ENCODE results near the gene LSP1. TPM values are rescaled to one million over a fixed set of nuclear protein-coding genes. Genes with fewer than 3 reads are reported as not detected.

Gene LSP1
- total and polyA plus RNA-seq, 4 donors, result 5.0 to 7.7 (median 5.7) TPM

DNA sequence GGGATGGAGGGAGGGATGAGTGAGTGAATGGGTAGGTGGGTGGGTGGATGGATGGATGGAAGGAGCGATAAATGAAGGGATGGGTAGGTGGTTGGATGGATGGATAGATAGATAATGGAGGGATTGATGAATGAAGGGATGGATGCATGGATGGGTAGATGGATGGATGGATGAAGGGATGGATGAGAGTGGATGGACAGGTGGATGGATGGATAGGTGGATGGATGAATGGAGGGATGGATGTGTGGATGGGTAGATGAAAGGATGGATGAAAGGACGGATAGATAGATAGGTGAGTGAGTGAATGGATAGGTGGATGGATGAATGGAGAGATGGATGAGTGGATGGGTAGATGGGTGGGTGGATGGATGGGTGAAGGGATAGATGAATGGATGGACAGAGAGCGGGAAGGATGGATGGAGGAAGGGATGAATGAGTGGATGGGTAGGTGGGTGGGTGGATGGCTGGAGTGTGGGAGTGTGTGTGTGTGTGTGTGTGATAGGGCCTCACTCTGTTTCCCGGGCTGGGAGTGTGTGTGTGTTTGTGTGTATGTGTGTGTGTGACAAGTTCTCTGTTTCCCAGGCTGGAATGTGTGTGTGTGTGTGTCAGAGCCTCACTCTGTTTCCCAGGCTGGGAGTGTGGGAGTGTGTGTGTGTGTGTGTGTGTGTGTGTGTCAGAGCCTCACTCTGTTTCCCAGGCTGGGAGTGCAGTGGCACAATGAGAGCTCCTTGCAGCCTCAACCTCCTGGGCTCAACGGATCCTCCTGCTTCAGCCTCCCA, 40.9 kb downstream of the LSP1 start:
- TF ChIP-seq TAF1 (conservative IDR thresholded peaks at IDR 0.05), result no peak
- WGBS, result 84% methylated on average over 5 of the region's 5 CpGs
- no peaks in the 10 kb centered on the region for H3K9me3 ChIP-seq (ENCODE audit: control insufficient read depth in 4 of 4, low read length in 3 of 4)
- no peaks in the 10 kb centered on the region for H3K36me3 ChIP-seq (ENCODE audit: control insufficient read depth in 4 of 4, insufficient read depth in 3 of 4, low read depth in 1 of 4, low read length in 3 of 4)
- no peak overlapping the region for H3K27ac ChIP-seq (ENCODE audit: low read depth in 1 of 2, low read length in 2 of 2)
- DNase-seq (ENCODE audit: low spot score), result no peak
- no peak overlapping the region for H3K4me3 ChIP-seq (ENCODE audit: low read depth in 1 of 3, low read length in 3 of 3)
- H3K4me1 ChIP-seq (ENCODE audit: control insufficient read depth in 4 of 4, insufficient read depth in 4 of 4, low read length in 3 of 4), result peaks cover 0 to 2% (median under 1%) of the 10 kb centered on the region in 4 donors
- no peak overlapping the region for H3K9ac ChIP-seq (ENCODE audit: low read depth in 1 of 2, low read length in 2 of 2)
- H3K27me3 ChIP-seq (ENCODE audit: control insufficient read depth in 4 of 4, insufficient read depth in 4 of 4, low read length in 3 of 4), result no peaks in the 10 kb centered on the region

DNA sequence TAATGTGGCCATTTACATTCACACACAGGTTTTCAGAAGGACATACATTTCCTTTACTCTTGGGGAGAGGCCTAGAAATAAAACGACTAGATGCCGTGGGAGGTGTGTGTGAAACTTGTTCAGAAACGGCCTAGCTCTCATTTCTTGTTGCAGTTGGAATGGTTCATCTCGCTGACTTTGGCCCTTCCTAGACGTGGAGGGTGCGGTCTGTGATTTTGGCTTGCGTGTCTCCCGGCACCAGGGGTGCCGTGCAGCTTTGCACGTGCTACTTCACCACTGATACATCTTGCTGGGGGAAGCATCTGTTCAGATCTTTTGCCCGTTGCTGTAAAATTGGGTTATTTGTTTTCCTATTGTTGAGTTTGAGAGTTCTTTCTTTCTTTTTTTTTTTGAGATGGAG, 41.9 kb downstream of the LSP1 start:
- no peak overlapping the region for H3K27ac ChIP-seq (ENCODE audit: low read depth in 1 of 2, low read length in 2 of 2)
- H3K4me1 ChIP-seq (ENCODE audit: control insufficient read depth in 4 of 4, insufficient read depth in 4 of 4, low read length in 3 of 4), result peaks cover 0 to 9% (median 5%) of the 10 kb centered on the region in 4 donors
- TF ChIP-seq FOXA2 (IDR thresholded peaks at IDR 0.05) (no peak), HNF4A (conservative IDR thresholded peaks at IDR 0.05) (no peak)
- DNase-seq (ENCODE audit: low spot score), result no peak
- 94% methylated on average over 11 of the region's 11 CpGs for WGBS
- H3K27me3 ChIP-seq (ENCODE audit: control insufficient read depth in 4 of 4, insufficient read depth in 4 of 4, low read length in 3 of 4), result no peaks in the 10 kb centered on the region
- no peak overlapping the region for H3K9ac ChIP-seq (ENCODE audit: low read depth in 1 of 2, low read length in 2 of 2)
- H3K9me3 ChIP-seq (ENCODE audit: control insufficient read depth in 4 of 4, low read length in 3 of 4), result no peaks in the 10 kb centered on the region
- H3K36me3 ChIP-seq (ENCODE audit: control insufficient read depth in 4 of 4, insufficient read depth in 3 of 4, low read depth in 1 of 4, low read length in 3 of 4), result no peaks in the 10 kb centered on the region
- H3K4me3 ChIP-seq (ENCODE audit: low read depth in 1 of 3, low read length in 3 of 3), result no peak overlapping the region

DNA sequence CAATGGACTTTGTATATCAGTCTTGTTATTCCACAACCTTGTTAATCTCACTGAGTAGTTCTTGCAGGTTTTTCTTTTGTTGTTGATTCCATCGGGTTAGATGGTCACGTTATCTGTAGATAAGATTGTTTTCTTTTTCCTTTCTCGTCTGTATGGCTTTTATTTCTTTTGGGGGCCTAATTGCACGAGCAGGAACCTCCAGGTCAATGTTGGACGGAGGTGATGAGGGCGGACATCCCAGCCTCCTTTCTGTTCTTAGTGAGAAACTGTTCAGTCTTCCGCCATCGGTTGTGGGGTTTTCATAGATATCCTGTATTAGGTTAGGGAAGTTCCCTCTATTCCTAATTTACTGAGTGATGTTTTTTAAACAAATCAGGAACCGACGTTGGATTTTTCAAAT, 43.6 kb downstream of the LSP1 start:
- Histone ChIP-seq H3K36me3 (ENCODE audit: control insufficient read depth in 4 of 4, insufficient read depth in 3 of 4, low read depth in 1 of 4, low read length in 3 of 4) (no peaks in the 10 kb centered on the region), H3K4me1 (ENCODE audit: control insufficient read depth in 4 of 4, insufficient read depth in 4 of 4, low read length in 3 of 4) (peaks cover 0 to 9% (median 5%) of the 10 kb centered on the region in 4 donors), H3K4me3 (ENCODE audit: low read depth in 1 of 3, low read length in 3 of 3) (no peak overlapping the region), H3K27ac (ENCODE audit: low read depth in 1 of 2, low read length in 2 of 2) (no peak overlapping the region), H3K9me3 (ENCODE audit: control insufficient read depth in 4 of 4, low read length in 3 of 4) (no peaks in the 10 kb centered on the region), H3K9ac (ENCODE audit: low read depth in 1 of 2, low read length in 2 of 2) (no peak overlapping the region), H3K27me3 (ENCODE audit: control insufficient read depth in 4 of 4, insufficient read depth in 4 of 4, low read length in 3 of 4) (no peaks in the 10 kb centered on the region)
- 72% methylated on average over 10 of the region's 10 CpGs for WGBS
- no peak for DNase-seq (ENCODE audit: low spot score)
- TF ChIP-seq, protein P1, sequence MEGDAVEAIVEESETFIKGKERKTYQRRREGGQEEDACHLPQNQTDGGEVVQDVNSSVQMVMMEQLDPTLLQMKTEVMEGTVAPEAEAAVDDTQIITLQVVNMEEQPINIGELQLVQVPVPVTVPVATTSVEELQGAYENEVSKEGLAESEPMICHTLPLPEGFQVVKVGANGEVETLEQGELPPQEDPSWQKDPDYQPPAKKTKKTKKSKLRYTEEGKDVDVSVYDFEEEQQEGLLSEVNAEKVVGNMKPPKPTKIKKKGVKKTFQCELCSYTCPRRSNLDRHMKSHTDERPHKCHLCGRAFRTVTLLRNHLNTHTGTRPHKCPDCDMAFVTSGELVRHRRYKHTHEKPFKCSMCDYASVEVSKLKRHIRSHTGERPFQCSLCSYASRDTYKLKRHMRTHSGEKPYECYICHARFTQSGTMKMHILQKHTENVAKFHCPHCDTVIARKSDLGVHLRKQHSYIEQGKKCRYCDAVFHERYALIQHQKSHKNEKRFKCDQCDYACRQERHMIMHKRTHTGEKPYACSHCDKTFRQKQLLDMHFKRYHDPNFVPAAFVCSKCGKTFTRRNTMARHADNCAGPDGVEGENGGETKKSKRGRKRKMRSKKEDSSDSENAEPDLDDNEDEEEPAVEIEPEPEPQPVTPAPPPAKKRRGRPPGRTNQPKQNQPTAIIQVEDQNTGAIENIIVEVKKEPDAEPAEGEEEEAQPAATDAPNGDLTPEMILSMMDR (IDR thresholded peaks at IDR 0.05; ENCODE audit: low read depth, low read length, missing input control), result no peak
- TF ChIP-seq HNF4A (conservative IDR thresholded peaks at IDR 0.05), result no peak
- no peak for TF ChIP-seq RAD21 (IDR thresholded peaks at IDR 0.05)
- TF ChIP-seq, protein P2, sequence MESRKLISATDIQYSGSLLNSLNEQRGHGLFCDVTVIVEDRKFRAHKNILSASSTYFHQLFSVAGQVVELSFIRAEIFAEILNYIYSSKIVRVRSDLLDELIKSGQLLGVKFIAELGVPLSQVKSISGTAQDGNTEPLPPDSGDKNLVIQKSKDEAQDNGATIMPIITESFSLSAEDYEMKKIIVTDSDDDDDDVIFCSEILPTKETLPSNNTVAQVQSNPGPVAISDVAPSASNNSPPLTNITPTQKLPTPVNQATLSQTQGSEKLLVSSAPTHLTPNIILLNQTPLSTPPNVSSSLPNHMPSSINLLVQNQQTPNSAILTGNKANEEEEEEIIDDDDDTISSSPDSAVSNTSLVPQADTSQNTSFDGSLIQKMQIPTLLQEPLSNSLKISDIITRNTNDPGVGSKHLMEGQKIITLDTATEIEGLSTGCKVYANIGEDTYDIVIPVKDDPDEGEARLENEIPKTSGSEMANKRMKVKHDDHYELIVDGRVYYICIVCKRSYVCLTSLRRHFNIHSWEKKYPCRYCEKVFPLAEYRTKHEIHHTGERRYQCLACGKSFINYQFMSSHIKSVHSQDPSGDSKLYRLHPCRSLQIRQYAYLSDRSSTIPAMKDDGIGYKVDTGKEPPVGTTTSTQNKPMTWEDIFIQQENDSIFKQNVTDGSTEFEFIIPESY (IDR thresholded peaks at IDR 0.05), result no peak
- TF ChIP-seq EGR1 (IDR thresholded peaks at IDR 0.05; ENCODE audit: low read depth in 2 of 2), result no peak
- TF ChIP-seq, protein P3, sequence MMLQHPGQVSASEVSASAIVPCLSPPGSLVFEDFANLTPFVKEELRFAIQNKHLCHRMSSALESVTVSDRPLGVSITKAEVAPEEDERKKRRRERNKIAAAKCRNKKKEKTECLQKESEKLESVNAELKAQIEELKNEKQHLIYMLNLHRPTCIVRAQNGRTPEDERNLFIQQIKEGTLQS (IDR thresholded peaks at IDR 0.05), result no peak
- no peak for TF ChIP-seq FOXA2 (IDR thresholded peaks at IDR 0.05)
- no peak for TF ChIP-seq TAF1 (conservative IDR thresholded peaks at IDR 0.05)
- no peak for TF ChIP-seq GABPA (IDR thresholded peaks at IDR 0.05 in 1 of 2, conservative IDR thresholded peaks at IDR 0.05 in 1 of 2)
- TF ChIP-seq, protein P4, sequence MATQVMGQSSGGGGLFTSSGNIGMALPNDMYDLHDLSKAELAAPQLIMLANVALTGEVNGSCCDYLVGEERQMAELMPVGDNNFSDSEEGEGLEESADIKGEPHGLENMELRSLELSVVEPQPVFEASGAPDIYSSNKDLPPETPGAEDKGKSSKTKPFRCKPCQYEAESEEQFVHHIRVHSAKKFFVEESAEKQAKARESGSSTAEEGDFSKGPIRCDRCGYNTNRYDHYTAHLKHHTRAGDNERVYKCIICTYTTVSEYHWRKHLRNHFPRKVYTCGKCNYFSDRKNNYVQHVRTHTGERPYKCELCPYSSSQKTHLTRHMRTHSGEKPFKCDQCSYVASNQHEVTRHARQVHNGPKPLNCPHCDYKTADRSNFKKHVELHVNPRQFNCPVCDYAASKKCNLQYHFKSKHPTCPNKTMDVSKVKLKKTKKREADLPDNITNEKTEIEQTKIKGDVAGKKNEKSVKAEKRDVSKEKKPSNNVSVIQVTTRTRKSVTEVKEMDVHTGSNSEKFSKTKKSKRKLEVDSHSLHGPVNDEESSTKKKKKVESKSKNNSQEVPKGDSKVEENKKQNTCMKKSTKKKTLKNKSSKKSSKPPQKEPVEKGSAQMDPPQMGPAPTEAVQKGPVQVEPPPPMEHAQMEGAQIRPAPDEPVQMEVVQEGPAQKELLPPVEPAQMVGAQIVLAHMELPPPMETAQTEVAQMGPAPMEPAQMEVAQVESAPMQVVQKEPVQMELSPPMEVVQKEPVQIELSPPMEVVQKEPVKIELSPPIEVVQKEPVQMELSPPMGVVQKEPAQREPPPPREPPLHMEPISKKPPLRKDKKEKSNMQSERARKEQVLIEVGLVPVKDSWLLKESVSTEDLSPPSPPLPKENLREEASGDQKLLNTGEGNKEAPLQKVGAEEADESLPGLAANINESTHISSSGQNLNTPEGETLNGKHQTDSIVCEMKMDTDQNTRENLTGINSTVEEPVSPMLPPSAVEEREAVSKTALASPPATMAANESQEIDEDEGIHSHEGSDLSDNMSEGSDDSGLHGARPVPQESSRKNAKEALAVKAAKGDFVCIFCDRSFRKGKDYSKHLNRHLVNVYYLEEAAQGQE (IDR thresholded peaks at IDR 0.05), result no peak
- TF ChIP-seq HNF4G (IDR thresholded peaks at IDR 0.05), result no peak
- no peak for TF ChIP-seq NR2F2 (IDR thresholded peaks at IDR 0.05)
- TF ChIP-seq, protein P5, sequence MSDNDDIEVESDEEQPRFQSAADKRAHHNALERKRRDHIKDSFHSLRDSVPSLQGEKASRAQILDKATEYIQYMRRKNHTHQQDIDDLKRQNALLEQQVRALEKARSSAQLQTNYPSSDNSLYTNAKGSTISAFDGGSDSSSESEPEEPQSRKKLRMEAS (IDR thresholded peaks at IDR 0.05), result no peak
- no peak for TF ChIP-seq FOXA1 (IDR thresholded peaks at IDR 0.05)
- TF ChIP-seq YY1 (IDR thresholded peaks at IDR 0.05), result no peak
- TF ChIP-seq SP1 (IDR thresholded peaks at IDR 0.05), result no peak

Measured in liver (tissue), 9 donors.